Progenitor cell of endocrine pancreas (in vitro differentiated cells): Measurements from ENCODE around the gene ZNF593OS. TPM values are rescaled to one million over a fixed set of nuclear protein-coding genes. Genes with fewer than 3 reads are reported as not detected.

ENCODE experiments used
- DNase-seq: peaks from one replicate; pipeline ENCODE4 v3.0.0; 2021; ENCODE audit warnings: low spot score; ENCODE audit not compliant: unreplicated experiment
- H3K27ac Mint-ChIP-seq: 2 replicates; pipeline ENCODE4 v1.8.0; 2021; ENCODE audit warnings: mild to moderate bottlenecking, moderate library complexity, mixed read lengths
- H3K27me3 Mint-ChIP-seq: 2 replicates; pipeline ENCODE4 v1.8.0; 2021; ENCODE audit warnings: mixed read lengths
- H3K36me3 Mint-ChIP-seq: 2 replicates; pipeline ENCODE4 v1.8.0; 2022; ENCODE audit warnings: mixed read lengths; ENCODE audit not compliant: insufficient read depth
- H3K4me1 Mint-ChIP-seq: 2 replicates; pipeline ENCODE4 v1.8.0; 2021; ENCODE audit warnings: low read depth, mixed read lengths
- H3K4me3 Mint-ChIP-seq: 2 replicates; pipeline ENCODE4 v1.8.0; 2021; ENCODE audit warnings: low read depth, mild to moderate bottlenecking, moderate library complexity, mixed read lengths
- H3K9me3 Mint-ChIP-seq: 2 replicates; pipeline ENCODE4 v1.8.0; 2021; ENCODE audit warnings: low read depth, mixed read lengths
- total RNA-seq: library from RNA; stranded (reverse); gene quantifications from 2 replicates; pipeline ENCODE4 v1.2.1, GENCODE V29; 2021
- TF ChIP-seq, protein P1 (sequence below): fragments of 200-600 bp; sonication (generic); IDR thresholded peaks from one replicate; pipeline ENCODE4 v1.5.0; 2021; ENCODE audit warnings: antibody characterized with exemption, mild to moderate bottlenecking; ENCODE audit not compliant: unreplicated experiment

The ZNF593OS gene
- total RNA-seq, 1 donor from 2014 or later, result not detected

DNA sequence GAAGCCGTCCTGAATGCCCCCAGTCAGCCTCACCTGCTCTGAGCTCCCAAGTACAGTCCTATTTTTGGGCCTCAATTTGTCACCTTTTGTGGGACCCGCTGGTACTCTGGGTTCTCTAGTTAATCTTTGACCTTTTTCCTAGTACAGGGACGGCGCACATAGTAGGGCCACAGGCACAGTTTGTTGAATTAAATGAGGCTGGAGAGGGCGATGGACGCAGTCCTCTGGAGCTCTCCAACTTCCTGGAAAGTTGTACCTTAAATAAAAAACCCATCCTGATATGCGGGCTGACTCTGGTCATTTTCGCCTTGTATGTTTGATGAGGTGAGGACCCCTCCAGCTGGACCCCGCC is 8.0 kb downstream of the ZNF593OS start:
- H3K27me3 Mint-ChIP-seq, result peaks cover 21% of the 10 kb centered on the region
- peak overlapping the region; percentile 20 for H3K4me3 Mint-ChIP-seq
- H3K27ac Mint-ChIP-seq, result no peak overlapping the region
- no peak for DNase-seq
- TF ChIP-seq, protein P1, sequence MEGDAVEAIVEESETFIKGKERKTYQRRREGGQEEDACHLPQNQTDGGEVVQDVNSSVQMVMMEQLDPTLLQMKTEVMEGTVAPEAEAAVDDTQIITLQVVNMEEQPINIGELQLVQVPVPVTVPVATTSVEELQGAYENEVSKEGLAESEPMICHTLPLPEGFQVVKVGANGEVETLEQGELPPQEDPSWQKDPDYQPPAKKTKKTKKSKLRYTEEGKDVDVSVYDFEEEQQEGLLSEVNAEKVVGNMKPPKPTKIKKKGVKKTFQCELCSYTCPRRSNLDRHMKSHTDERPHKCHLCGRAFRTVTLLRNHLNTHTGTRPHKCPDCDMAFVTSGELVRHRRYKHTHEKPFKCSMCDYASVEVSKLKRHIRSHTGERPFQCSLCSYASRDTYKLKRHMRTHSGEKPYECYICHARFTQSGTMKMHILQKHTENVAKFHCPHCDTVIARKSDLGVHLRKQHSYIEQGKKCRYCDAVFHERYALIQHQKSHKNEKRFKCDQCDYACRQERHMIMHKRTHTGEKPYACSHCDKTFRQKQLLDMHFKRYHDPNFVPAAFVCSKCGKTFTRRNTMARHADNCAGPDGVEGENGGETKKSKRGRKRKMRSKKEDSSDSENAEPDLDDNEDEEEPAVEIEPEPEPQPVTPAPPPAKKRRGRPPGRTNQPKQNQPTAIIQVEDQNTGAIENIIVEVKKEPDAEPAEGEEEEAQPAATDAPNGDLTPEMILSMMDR, result no peak
- H3K36me3 Mint-ChIP-seq, result no peaks in the 10 kb centered on the region
- peaks cover 13% of the 10 kb centered on the region for H3K4me1 Mint-ChIP-seq
- no peaks in the 10 kb centered on the region for H3K9me3 Mint-ChIP-seq

DNA sequence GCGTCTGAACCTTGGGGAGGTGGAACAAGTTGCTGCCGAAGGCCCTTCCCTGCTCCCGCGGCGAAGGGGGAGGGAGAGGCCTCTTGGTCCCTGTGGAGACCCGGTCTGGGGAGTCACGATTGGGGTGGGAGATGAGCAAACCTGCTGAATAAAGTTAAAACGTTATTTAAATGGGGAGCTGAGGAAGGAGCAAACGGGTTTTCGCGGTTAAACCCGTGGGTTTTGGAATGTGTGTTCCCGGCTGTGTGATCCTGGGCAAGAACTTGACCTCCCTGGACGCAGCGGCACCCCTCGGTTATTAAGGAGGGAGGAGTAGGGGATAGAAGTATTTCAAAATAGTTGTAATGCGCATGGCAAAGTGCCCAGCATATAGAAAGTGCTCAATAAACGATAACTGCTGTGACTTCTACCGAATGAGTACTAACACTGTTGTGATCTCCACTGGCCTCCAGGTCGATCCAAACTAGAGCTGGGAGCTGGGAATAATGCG is 9.4 kb downstream of the ZNF593OS start:
- Mint-ChIP-seq H3K9me3 (no peaks in the 10 kb centered on the region), H3K27me3 (peaks cover 26% of the 10 kb centered on the region), H3K36me3 (no peaks in the 10 kb centered on the region), H3K27ac (peak overlapping the region; percentile 92), H3K4me1 (peaks cover 17% of the 10 kb centered on the region), H3K4me3 (peak overlapping the region; percentile 66)
- DNase-seq, result no peak
- TF ChIP-seq, protein P1, result no peak

DNA sequence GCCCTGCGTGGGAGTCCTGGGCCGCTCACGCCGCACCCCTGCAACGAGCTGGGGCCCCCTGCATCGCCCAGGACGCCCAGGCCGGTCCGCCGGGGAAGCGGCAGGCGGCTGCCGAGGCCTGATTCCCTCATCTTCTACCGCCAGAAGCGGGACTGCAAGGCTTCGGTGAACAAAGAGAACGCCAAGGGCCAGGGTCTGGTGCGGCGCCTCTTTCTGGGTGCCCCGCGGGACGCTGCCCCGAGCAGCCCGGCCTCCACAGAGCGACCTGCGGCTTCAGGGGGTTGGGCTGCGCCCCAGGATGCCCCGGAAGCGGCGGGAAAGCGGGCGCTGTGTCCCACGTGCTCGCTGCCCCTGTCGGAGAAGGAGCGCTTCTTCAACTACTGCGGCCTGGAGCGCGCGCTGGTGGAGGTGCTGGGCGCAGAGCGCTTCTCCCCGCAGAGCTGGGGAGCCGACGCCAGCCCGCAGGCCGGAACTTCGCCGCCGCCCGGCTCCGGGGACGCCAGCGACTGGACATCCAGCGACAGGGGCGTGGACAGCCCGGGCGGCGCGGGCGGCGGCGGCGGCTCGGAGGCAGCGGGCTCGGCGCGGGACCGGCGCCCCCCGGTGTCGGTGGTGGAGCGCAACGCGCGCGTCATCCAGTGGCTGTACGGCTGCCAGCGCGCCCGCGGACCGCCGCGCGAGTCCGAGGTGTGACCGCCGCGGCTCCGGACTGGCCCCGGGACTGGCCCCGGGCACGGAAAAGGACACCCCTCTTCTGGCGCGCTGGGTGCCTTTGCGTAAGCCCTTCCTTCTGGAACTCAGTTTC is 10.0 kb downstream of the ZNF593OS start:
- no peak overlapping the region for H3K27ac Mint-ChIP-seq
- H3K36me3 Mint-ChIP-seq, result no peaks in the 10 kb centered on the region
- peaks cover 28% of the 10 kb centered on the region for H3K27me3 Mint-ChIP-seq
- H3K9me3 Mint-ChIP-seq, result no peaks in the 10 kb centered on the region
- TF ChIP-seq, protein P1, result peak; percentile 46
- peak overlapping the region; percentile 67 for H3K4me3 Mint-ChIP-seq
- peaks cover 17% of the 10 kb centered on the region for H3K4me1 Mint-ChIP-seq
- peak; percentile 50 for DNase-seq

DNA sequence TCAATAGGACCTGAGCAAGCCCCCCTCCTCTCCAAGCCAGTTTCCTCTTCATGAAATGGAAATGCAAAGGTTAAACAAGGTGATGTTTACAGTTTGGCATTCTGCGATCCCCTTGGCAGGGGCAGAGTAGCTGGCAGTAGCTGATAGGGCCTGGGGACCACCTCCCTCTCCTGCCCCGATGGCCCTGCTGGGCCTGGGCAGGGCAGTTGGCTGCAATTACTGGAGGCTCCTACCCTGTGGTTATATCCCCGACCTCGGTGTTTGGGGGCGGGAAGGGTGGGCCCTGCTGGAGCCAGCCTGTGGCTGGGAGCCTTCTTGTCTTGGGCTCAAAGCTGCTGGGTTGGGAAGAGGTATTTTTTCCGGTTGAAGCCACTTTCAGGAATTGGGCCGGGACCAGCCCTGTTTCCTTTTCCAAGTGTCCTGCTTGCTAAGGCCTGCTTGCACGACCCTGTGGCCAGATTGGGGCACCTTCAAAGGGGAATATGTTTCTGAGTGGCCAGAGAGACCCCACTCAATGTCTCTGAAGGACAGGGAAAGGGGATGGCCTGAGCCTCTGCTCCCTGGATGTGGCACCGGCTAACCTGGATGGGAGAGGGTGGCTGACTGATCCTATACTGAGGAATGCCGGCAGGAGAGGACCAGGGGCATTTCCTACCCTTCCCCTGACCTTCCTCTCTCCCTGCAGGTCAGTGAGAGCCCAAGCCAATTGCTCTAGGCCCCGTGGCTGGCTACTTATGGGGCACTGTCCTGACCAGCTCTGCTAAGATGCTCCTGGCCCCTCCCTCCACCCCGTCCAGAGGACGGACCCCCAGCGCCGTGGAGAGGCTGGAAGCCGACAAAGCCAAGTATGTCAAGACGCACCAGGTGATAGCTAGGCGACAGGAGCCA is 10.9 kb downstream of the ZNF593OS start:
- no peak overlapping the region for H3K27ac Mint-ChIP-seq
- H3K27me3 Mint-ChIP-seq, result peaks cover 36% of the 10 kb centered on the region
- no peaks in the 10 kb centered on the region for H3K9me3 Mint-ChIP-seq
- H3K4me3 Mint-ChIP-seq, result peak overlapping the region; percentile 67
- peaks cover 17% of the 10 kb centered on the region for H3K4me1 Mint-ChIP-seq
- no peaks in the 10 kb centered on the region for H3K36me3 Mint-ChIP-seq
- TF ChIP-seq, protein P1, result no peak
- DNase-seq, result no peak

DNA sequence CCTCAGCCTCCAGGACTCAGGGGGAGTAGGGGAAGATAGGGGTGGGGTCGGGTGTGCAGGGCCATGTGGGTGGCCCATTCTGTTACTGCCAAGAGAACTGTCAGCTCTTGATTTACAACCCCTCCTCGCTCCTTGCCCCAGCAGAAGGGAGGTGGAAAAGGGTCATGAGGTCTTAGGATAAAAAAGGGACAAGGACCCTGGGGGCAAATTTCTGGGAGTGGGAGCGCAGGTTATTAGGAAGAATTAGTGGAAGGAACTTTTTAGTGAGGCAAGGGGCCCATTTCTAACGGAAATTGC is 11.9 kb downstream of the ZNF593OS start:
- Mint-ChIP-seq H3K27ac (no peak overlapping the region), H3K9me3 (no peaks in the 10 kb centered on the region), H3K36me3 (no peaks in the 10 kb centered on the region), H3K4me1 (peaks cover 12% of the 10 kb centered on the region), H3K27me3 (peaks cover 47% of the 10 kb centered on the region), H3K4me3 (no peak overlapping the region)
- TF ChIP-seq, protein P1, result no peak
- DNase-seq, result no peak
